ENCODE measurements around the gene SHB.

The SHB gene

DNA sequence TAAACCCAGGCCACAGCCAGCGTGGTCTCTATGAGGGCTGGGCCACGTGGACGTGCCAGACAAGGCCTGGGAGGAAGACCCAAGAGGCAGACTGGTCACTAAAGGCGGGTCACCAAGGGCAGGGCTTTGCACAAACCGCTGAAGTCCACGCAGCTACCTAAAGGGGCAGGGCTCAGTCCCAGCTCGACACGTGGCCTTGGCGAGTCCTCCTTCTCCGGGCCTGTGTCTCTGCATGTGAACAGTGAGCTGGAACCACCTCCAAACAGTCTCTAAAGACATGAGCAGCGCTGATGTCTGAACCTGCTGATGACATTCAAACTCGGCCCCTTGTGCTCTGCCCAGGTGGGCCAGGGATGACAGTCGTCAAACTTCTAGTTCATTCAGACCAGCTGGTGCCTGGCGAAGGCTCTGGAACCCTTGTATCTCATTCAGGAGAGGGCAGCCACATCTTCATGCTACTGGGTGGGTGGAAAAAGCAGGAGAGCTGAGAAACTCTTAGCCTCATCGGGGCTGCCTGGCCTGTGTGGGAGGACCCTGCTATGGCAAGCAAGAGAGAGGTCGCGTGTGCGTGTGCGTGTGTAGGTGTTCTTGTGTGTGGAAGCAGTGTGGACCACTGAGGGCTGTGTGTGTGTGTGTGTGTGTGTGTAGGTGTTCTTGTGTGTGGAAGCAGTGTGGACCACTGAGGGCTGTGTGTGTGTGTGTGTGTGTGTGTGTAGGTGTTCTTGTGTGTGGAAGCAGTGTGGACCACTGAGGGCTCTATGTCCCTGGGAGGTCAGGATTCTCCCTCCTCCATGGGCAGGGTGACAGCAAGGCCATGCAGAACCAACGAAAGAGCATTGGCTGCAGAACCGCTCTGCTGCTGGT, 151.0 kb downstream of the SHB start:
- TF ChIP-seq, protein P1, sequence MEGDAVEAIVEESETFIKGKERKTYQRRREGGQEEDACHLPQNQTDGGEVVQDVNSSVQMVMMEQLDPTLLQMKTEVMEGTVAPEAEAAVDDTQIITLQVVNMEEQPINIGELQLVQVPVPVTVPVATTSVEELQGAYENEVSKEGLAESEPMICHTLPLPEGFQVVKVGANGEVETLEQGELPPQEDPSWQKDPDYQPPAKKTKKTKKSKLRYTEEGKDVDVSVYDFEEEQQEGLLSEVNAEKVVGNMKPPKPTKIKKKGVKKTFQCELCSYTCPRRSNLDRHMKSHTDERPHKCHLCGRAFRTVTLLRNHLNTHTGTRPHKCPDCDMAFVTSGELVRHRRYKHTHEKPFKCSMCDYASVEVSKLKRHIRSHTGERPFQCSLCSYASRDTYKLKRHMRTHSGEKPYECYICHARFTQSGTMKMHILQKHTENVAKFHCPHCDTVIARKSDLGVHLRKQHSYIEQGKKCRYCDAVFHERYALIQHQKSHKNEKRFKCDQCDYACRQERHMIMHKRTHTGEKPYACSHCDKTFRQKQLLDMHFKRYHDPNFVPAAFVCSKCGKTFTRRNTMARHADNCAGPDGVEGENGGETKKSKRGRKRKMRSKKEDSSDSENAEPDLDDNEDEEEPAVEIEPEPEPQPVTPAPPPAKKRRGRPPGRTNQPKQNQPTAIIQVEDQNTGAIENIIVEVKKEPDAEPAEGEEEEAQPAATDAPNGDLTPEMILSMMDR (IDR thresholded peaks at IDR 0.05; ENCODE audit: low read depth, low read length, missing control alignments) = no peak
- Histone ChIP-seq H3K27ac (no peak overlapping the region), H3K27me3 (replicated peaks) (no peaks in the 10 kb centered on the region), H3K36me3 (replicated peaks) (peaks cover 35% of the 10 kb centered on the region), H3K4me3 (ENCODE audit: low read depth, low read length) (no peak overlapping the region)
- in situ Hi-C loops (cut with HindIII; ENCODE audit: low pct_ligation_motif_present, low sequenced_read_pairs) = no loop called here
- no peak for DNase-seq

DNA sequence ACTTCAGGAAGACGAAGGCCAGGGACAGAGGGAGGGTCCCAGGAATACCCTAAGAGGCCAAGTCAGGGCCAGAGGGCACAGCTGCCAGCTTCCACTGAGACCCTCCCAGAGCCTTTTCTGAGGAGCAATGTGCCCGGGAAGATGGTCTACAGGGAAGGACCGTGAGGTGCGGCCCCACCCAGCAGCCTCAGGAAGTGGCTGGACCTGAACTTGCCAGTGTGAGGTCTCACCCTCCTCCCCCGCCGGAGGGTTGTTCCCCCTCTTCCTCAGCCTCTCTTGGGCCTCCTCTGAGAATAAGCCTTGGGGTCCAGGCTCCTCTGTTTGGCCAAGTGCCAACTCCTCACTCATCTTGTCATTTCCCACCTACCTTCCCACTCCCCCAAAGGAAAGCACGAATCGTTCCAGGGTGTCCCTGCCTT, 151.7 kb downstream of the SHB start:
- DNase-seq = no peak
- TF ChIP-seq, protein P1 (IDR thresholded peaks at IDR 0.05; ENCODE audit: low read depth, low read length, missing control alignments) = no peak
- H3K36me3 ChIP-seq (replicated peaks) = peaks cover 35% of the 10 kb centered on the region
- in situ Hi-C loops (cut with HindIII; ENCODE audit: low pct_ligation_motif_present, low sequenced_read_pairs) = no loop called here
- H3K4me3 ChIP-seq (ENCODE audit: low read depth, low read length) = no peak overlapping the region
- H3K27ac ChIP-seq = no peak overlapping the region
- H3K27me3 ChIP-seq (replicated peaks) = no peaks in the 10 kb centered on the region

DNA sequence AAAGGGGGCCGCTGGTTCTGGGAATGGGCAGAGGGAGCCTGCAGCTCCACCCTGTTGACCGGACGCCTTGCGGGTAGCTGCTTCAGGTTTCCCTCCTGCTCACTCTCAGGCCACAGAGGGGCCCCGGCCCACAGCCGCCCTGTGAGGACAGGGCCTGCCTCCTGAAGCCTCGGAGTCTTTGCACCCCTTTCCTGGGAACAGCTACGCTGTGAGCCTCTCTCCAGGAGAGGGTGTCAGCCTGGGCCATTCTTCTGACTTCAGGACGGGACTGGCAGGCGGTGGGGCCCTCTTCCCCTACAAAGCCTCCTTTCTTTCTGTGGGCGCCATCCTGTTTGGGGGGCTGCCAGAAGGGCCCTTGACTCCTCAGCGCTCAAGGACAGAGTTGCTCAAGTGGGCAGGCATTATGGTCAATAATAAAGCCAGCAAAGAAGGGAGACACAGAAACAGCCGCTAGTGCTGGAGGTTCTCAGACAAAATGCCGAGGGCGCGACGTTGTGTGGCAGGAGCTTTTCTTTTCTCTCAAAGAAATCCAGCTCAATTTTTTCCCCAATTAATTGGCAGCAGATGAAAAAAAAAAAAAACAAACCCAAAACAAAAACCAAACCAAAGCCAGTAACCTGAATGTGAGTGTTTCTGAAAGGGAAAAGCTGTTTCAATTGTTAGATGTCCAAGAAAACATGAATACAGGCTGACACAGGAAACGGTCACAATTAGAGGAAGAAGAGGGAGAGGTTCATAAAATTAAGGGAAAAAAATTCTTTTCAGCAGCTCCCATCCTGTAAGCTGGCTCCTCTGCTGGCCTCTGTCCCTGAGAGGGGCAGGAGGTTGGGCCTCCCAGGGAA, 152.3 kb downstream of the SHB start:
- in situ Hi-C loops (cut with HindIII; ENCODE audit: low pct_ligation_motif_present, low sequenced_read_pairs) = no loop called here
- TF ChIP-seq, protein P1 (IDR thresholded peaks at IDR 0.05; ENCODE audit: low read depth, low read length, missing control alignments) = no peak
- no peak for DNase-seq
- H3K27me3 ChIP-seq (replicated peaks) = no peaks in the 10 kb centered on the region
- H3K27ac ChIP-seq = no peak overlapping the region
- no peak overlapping the region for H3K4me3 ChIP-seq (ENCODE audit: low read depth, low read length)
- peaks cover 35% of the 10 kb centered on the region for H3K36me3 ChIP-seq (replicated peaks)

DNA sequence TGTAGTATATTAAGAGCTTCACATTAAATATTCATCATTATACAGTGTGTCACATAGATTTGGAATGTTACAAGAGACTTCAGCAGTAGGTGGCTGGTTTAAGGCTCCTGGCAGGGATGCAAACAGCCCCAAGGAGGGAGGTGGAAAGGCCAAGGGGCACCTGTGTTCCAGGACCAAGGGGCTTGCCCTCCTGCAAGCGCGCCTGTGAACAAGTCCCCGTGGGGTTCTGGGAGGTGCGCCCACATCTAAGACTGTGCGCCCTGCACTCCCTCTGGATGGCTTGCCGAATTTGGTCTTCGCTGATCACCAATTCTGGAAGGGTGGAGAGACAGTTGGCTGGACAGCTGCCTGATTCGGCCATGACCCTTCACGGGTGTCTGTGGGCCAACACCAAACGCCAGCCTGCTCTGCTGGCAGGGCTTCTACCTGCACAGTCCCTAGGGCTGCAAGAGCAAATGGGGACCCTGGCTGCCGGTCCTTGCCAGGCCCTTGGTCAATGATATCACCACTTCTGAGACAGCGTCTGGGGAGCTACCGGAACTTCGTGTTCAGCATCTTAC, 153.0 kb downstream of the SHB start:
- no peak for DNase-seq

DNA sequence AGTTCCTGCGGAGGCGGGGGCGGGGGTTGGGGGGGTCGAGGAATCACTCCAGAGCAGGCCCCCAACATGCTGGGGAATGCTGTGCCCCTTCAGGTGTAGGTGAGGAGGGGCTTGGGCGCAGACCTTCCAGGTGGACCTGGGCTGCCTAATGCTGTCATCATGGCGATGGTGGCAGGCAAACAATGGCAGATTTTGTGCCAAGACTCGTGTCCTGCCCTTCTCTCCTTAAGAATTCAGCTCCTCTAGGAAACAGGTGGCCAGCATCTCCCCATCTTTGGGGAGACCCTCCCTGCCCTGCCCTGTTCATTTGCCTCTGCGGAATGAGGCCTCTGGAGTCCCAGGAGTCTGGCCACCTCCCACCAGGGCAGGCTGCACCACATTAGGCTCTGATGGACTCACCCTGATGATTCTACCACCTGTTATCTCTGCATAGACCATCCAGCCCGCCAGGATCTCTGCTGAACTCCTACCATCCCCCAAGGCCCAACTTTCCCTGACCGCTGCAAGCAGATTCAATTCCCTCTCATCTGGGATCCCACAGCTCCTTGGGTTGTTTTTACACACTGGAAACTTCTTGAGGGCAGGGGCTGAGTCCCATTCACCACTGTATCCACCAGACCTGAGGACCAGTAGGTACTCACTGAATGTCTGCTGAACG, 154.2 kb downstream of the SHB start:
- no peak for DNase-seq
- H3K4me3 ChIP-seq (ENCODE audit: low read depth, low read length) = no peak overlapping the region
- TF ChIP-seq, protein P1 (IDR thresholded peaks at IDR 0.05; ENCODE audit: low read depth, low read length, missing control alignments) = no peak
- peaks cover 28% of the 10 kb centered on the region for H3K36me3 ChIP-seq (replicated peaks)
- H3K27me3 ChIP-seq (replicated peaks) = no peaks in the 10 kb centered on the region
- H3K27ac ChIP-seq = no peak overlapping the region
- in situ Hi-C loops (cut with HindIII; ENCODE audit: low pct_ligation_motif_present, low sequenced_read_pairs) = no loop called here

More for the DNA sequence above, 153.0 kb downstream of the SHB start:
- in situ Hi-C loops (cut with HindIII; ENCODE audit: low pct_ligation_motif_present, low sequenced_read_pairs) = no loop called here
- TF ChIP-seq, protein P1 (IDR thresholded peaks at IDR 0.05; ENCODE audit: low read depth, low read length, missing control alignments) = no peak
- H3K4me3 ChIP-seq (ENCODE audit: low read depth, low read length) = no peak overlapping the region
- no peak overlapping the region for H3K27ac ChIP-seq
- no peaks in the 10 kb centered on the region for H3K27me3 ChIP-seq (replicated peaks)
- H3K36me3 ChIP-seq (replicated peaks) = peaks cover 34% of the 10 kb centered on the region
